Measurements from ENCODE around the gene SREBF1.

Gene SREBF1

DNA sequence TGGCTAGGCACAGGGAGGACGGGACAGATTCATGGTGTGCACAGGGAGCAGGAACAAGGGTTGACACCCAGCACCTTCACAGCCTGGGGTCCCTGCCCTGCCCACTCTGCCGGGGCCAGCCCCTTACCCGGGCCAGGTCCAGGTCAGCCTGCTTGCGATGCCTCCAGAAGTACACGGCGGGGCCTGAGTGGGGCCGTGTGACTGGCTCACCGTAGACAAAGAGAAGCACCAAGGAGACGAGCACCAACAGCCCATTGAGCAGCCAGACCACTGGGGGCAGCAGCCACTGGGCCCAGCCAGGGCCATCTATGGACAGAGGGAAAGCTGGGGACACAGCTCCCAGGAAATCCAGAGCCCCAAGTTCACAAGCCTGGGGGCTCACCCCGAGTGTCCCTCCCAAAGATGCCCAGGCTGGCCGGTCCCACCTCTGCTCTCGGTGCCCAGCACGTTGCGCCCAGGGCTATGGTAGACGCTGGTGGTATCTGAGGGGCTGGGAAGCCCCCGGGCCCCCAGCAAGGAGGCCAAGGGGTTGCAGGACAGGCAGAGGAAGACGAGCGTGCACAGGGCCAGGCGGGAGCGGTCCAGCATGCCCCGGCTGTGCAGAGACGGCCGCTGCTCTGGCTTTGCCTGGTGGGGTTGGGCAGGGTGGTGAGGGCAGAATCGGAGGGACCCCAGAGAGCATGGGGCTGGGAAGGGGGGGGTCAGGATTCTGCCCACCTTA, 19.8 kb downstream of the SREBF1 start:
- H3K27me3 ChIP-seq (ENCODE audit: control insufficient read depth, insufficient read depth, low read length): no peaks in the 10 kb centered on the region
- H3K36me3 ChIP-seq (ENCODE audit: control insufficient read depth, insufficient read depth, low read length): peaks cover 15% of the 10 kb centered on the region
- no peaks in the 10 kb centered on the region for H3K9me3 ChIP-seq (ENCODE audit: control insufficient read depth, low read length)
- no peak overlapping the region for H3K4me3 ChIP-seq (ENCODE audit: low read length)
- no peak overlapping the region for H3K9ac ChIP-seq (ENCODE audit: low read length)
- H3K4me1 ChIP-seq (ENCODE audit: control insufficient read depth, insufficient read depth, low read length): peaks cover 55% of the 10 kb centered on the region

DNA sequence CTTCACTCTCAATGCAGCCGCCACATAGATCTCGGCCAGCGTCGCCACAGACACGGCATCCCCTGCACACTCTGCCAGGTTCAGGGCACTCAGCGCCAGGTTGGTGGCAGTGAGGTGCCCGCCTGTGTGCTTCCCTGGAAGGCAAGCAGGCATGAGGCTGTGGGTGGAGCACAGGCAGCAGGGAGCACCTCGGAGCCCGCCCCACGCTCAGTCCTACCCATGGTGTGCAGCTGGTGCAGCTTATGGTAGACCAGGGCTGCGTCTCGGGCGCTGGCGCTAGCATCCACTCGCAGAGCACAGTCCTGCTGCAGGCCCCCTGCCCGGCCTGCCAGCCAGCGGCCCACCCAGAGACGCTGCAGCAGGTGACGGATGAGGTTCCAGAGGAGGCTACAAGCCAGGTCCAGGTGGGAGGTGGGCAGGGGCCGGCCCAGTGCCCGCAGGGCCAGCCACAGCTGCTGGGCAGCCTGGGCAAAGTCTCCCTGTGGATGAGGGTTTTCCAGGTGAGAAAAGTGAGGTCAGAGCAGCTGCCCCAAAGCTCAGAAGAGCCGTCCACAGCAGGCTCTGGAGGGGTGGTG, 20.5 kb downstream of the SREBF1 start:
- Histone ChIP-seq H3K4me3 (ENCODE audit: low read length) (no peak overlapping the region), H3K4me1 (ENCODE audit: control insufficient read depth, insufficient read depth, low read length) (peaks cover 54% of the 10 kb centered on the region), H3K9ac (ENCODE audit: low read length) (no peak overlapping the region), H3K36me3 (ENCODE audit: control insufficient read depth, insufficient read depth, low read length) (peaks cover 15% of the 10 kb centered on the region), H3K9me3 (ENCODE audit: control insufficient read depth, low read length) (no peaks in the 10 kb centered on the region), H3K27me3 (ENCODE audit: control insufficient read depth, insufficient read depth, low read length) (no peaks in the 10 kb centered on the region)

DNA sequence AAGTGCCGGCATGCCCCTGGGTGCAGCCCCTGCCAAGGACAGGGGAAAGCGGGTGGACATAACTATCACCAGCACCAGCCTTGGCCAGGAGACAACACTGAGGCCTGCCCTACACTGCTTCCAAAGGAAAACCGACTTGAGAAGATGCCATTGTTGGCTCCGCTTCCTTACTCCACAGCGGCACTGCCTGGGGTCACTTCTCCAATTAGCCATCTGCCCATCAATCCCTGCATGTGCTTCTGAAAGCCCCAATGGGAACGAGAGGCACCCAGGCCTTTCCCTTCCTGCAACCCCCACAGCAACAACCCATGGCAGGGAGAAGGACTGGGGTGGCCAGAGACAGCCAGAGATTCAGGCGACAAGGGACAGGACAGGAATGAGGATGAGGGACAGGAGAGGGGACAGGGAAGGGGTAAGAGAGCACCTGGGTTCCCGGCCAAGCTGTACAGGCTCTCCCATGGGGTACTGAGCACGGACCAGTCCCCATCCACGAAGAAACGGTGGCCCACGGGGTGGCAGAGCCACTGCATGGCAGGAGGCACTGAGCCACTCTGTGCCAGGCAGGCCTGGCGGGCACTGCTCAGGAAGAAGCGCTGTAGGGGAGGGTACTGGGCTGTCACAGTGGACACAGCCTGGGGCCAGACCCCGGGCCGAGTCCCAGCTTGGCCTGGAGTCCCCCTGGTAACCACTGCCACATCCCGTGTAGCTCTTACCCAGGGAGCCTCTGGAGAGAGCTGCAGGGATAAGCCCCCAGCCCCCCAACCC, 21.2 kb downstream of the SREBF1 start:
- no peaks in the 10 kb centered on the region for H3K27me3 ChIP-seq (ENCODE audit: control insufficient read depth, insufficient read depth, low read length)
- H3K9ac ChIP-seq (ENCODE audit: low read length): no peak overlapping the region
- H3K4me1 ChIP-seq (ENCODE audit: control insufficient read depth, insufficient read depth, low read length): peaks cover 47% of the 10 kb centered on the region

DNA sequence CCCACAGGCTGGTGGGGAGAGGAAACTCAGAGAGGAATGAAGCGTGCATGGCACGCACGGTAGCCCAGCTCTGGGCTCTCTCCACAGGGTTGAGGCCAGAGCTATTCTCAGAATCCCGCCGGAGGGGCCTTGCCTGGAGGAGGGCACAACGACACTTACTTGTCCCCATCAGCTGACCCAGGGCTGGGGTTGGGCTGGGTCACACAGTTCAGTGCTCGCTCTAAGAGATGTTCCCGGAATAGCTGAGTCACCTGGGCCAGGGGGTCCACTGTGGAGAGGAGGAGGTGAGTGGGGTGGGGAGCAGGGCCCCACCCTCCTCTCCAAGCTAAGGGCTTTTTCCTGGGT, 21.8 kb downstream of the SREBF1 start:
- H3K9ac ChIP-seq (ENCODE audit: low read length): no peak overlapping the region
- H3K36me3 ChIP-seq (ENCODE audit: control insufficient read depth, insufficient read depth, low read length): peaks cover 15% of the 10 kb centered on the region
- no peaks in the 10 kb centered on the region for H3K9me3 ChIP-seq (ENCODE audit: control insufficient read depth, low read length)
- H3K4me3 ChIP-seq (ENCODE audit: low read length): no peak overlapping the region
- no peaks in the 10 kb centered on the region for H3K27me3 ChIP-seq (ENCODE audit: control insufficient read depth, insufficient read depth, low read length)
- H3K4me1 ChIP-seq (ENCODE audit: control insufficient read depth, insufficient read depth, low read length): peaks cover 41% of the 10 kb centered on the region

More for the DNA sequence above, 21.2 kb downstream of the SREBF1 start:
- no peak overlapping the region for H3K4me3 ChIP-seq (ENCODE audit: low read length)
- H3K9me3 ChIP-seq (ENCODE audit: control insufficient read depth, low read length): no peaks in the 10 kb centered on the region
- peaks cover 15% of the 10 kb centered on the region for H3K36me3 ChIP-seq (ENCODE audit: control insufficient read depth, insufficient read depth, low read length)

DNA sequence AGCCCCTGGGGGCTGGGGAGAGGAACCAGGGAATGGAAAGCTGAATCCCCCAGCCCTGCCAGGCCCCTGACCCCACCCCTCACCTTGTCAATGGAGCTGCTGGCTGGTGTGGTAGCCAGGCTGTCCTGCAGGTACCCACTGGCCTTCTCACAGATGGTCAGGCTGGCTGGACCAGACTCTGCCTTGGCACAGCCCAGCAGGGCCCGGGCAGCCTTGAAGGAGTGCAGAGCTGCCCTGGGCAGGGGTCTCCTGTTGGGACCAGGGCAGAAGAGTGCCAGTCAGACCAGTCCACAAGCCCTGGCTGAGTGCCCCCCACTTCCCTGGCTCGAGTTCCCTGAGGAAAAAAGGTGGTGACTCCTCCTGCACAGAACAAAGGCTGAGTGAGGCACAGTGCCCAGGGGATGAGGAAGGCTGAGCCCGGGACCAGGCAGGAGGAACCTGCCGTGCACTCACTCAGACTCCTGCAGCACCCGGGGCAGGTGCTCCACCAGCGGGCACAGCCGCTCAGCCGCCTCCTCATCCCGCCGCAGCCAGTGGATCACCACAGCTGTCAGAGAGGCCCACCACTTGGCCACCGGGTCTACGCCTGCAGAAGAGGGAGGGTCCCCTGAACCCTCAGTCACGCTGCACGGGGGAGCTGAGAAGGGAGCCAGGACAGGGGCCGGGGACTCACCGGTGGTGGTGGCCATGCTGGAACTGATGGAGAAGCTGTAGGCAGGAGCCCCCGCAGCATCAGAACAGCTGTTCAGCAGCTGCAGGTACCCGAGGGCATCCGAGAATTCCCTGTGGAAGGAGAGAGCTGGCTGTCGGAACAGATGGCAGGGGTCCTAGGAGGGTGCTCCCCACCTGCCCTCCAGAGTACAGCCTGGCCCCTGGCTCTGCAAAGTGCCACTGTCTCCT, 22.4 kb downstream of the SREBF1 start:
- Histone ChIP-seq H3K4me3 (ENCODE audit: low read length) (no peak overlapping the region), H3K36me3 (ENCODE audit: control insufficient read depth, insufficient read depth, low read length) (peaks cover 15% of the 10 kb centered on the region), H3K4me1 (ENCODE audit: control insufficient read depth, insufficient read depth, low read length) (peaks cover 35% of the 10 kb centered on the region), H3K9me3 (ENCODE audit: control insufficient read depth, low read length) (no peaks in the 10 kb centered on the region), H3K27me3 (ENCODE audit: control insufficient read depth, insufficient read depth, low read length) (no peaks in the 10 kb centered on the region), H3K9ac (ENCODE audit: low read length) (no peak overlapping the region)

DNA sequence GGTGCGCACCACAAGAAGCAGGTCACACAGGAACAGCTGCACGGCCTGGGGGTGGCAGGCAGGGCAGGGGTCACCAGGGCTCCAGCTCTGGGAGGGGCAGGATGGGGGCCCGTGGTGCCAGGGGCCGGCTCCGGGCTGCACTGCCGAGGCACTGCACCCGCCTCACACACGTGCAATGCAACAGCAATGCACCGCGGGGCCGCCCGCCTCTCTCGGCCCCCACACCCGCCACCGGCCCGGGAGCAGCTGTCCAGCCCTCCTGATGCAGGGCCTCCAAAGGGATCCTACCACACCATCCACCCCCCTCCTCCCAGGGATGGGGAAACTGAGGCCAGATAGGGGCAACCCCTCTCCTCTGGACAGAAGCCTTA, 23.1 kb downstream of the SREBF1 start:
- Histone ChIP-seq H3K36me3 (ENCODE audit: control insufficient read depth, insufficient read depth, low read length) (peaks cover 11% of the 10 kb centered on the region), H3K4me1 (ENCODE audit: control insufficient read depth, insufficient read depth, low read length) (peaks cover 28% of the 10 kb centered on the region)

DNA sequence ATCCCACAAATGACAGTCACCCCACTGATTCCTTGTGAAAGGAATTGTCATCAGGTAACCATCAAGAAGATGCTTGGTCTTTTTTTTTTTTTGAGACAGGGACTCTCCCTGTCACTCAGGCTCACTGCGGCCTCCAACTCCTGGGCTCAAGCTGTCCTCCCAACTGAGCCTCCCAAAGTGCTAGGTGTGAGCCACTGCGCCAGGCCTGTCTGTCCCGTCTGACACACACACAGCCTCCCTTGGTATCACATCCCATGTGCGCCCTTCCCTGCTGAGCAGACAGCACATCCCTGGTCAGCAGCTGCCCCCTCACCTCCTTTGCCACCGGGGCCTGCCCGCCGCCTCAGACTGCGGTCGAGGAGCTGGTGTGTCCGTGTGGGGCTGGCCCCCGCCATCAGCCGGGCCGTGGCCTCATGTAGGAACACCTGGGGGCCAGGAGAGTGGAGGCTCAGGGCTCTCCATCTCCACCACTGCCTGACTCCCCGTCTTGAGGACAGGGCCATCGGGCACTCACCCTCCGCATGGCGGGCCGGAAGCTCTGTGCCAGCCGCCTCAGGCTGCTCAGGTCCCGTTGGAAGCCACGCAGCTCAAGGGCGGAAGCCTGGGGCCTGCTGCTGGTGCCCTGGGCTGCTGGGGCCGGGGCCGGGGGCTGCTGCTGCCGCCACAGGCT, 23.6 kb downstream of the SREBF1 start:
- Histone ChIP-seq H3K9me3 (ENCODE audit: control insufficient read depth, low read length) (no peaks in the 10 kb centered on the region), H3K36me3 (ENCODE audit: control insufficient read depth, insufficient read depth, low read length) (peaks cover 11% of the 10 kb centered on the region), H3K4me1 (ENCODE audit: control insufficient read depth, insufficient read depth, low read length) (peaks cover 23% of the 10 kb centered on the region), H3K9ac (ENCODE audit: low read length) (no peak overlapping the region), H3K27me3 (ENCODE audit: control insufficient read depth, insufficient read depth, low read length) (no peaks in the 10 kb centered on the region), H3K4me3 (ENCODE audit: low read length) (no peak overlapping the region)

More for the DNA sequence above, 23.1 kb downstream of the SREBF1 start:
- no peak overlapping the region for H3K4me3 ChIP-seq (ENCODE audit: low read length)
- no peak overlapping the region for H3K9ac ChIP-seq (ENCODE audit: low read length)
- H3K9me3 ChIP-seq (ENCODE audit: control insufficient read depth, low read length): no peaks in the 10 kb centered on the region
- H3K27me3 ChIP-seq (ENCODE audit: control insufficient read depth, insufficient read depth, low read length): no peaks in the 10 kb centered on the region

DNA sequence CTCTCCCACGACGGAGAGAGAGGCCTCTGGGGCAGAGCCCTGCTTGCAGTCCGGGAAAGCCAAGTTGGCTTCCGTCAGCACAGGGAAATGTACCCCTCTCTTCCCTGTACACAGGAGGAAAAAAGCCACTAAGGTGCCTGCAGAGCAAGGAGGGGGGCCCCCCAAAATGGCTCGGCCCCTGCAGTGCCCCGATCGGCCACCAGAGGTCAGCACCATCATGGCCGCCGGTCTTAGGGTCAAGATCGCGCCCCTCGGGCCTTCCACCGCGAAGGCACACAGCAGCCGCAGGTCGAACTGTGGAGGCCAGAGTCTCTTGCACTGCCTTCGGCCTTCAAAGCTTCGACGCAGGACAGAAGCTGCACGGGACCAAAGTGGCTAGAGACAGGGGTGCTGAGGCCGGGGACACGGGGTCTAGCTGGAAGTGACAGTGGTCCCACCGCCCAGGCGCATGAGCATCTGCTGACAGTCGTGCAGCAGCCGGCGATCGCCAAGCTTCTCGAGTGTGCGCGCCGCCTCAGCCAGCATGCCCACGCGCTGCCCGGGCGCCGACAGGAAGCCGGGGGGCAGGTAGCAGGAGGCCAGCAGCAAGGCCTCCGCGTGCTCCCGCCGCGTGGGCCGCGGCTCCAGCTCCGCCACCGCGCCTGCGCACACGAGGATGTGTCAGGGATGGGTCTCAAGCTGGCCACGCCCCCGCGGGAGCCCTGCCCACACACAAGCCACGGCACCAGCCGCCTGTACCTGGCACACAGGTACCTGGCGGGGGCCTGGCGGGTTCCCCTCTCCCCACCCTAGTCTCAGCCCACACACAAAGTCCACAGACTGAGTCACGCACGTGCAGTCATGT, 24.4 kb downstream of the SREBF1 start:
- Histone ChIP-seq H3K9ac (ENCODE audit: low read length) (no peak overlapping the region), H3K36me3 (ENCODE audit: control insufficient read depth, insufficient read depth, low read length) (peaks cover 7% of the 10 kb centered on the region), H3K4me1 (ENCODE audit: control insufficient read depth, insufficient read depth, low read length) (peaks cover 19% of the 10 kb centered on the region), H3K9me3 (ENCODE audit: control insufficient read depth, low read length) (no peaks in the 10 kb centered on the region), H3K27me3 (ENCODE audit: control insufficient read depth, insufficient read depth, low read length) (no peaks in the 10 kb centered on the region), H3K4me3 (ENCODE audit: low read length) (no peak overlapping the region)

DNA sequence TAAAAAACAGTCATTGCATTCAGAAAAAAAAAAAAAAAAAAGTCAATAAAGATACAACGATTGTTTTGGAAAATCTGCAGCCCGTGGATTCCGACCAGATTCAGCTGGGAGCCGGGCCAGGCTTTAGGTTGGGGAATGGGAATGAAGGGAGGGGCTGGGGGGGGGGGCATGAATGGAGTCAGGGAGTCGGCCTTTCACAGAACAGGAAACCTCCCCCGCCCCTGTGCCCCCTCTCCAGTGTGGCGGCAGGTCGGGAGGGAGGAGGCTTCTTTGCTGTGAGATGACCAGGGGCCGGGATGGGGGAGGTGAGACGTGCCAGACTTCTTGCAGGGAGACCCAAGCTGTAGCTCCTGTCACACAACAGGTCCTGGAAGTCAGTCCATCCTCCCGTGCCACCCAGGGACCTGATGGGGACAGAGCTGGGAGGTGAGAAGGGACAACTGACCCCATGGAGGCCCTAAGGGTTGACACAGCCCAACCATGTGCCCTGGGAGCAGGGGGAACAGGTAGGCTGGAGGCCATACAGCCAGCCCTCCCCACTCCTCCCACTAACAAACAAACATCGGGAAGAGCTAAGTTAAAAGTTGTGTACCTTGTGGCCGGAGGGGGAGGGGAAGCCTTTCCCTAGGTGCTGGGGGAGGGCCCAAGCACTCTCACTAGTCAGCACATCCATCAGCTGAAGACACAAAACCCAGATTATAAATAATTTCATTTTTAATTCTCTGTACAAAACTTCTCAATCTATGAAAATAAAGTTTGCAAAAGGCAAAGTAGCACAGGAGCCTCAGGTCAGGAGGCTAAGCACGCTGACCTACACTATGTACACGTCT, 25.2 kb downstream of the SREBF1 start:
- H3K9ac ChIP-seq (ENCODE audit: low read length): no peak overlapping the region
- no peaks in the 10 kb centered on the region for H3K9me3 ChIP-seq (ENCODE audit: control insufficient read depth, low read length)
- no peaks in the 10 kb centered on the region for H3K27me3 ChIP-seq (ENCODE audit: control insufficient read depth, insufficient read depth, low read length)
- no peak overlapping the region for H3K4me3 ChIP-seq (ENCODE audit: low read length)
- peaks cover 3% of the 10 kb centered on the region for H3K36me3 ChIP-seq (ENCODE audit: control insufficient read depth, insufficient read depth, low read length)
- peaks cover 19% of the 10 kb centered on the region for H3K4me1 ChIP-seq (ENCODE audit: control insufficient read depth, insufficient read depth, low read length)

DNA sequence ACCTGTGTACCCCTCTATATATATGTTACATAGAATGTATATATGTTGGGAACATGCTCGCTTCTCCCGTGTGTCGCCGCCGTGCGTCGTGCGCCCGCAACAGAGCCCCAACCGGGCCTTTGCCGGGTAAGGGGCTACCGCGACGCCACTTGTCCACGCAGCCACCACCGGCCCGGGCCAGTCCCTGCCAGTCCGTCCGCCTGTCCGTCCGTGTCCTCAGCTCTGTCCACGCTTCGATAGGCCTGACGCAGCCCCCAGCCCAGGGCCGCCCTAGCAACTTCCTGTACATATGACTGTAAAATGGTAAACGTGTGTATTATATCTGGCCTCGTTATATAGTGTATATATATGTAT, 25.9 kb downstream of the SREBF1 start:
- Histone ChIP-seq H3K27me3 (ENCODE audit: control insufficient read depth, insufficient read depth, low read length) (no peaks in the 10 kb centered on the region), H3K4me1 (ENCODE audit: control insufficient read depth, insufficient read depth, low read length) (peaks cover 19% of the 10 kb centered on the region), H3K9me3 (ENCODE audit: control insufficient read depth, low read length) (no peaks in the 10 kb centered on the region), H3K4me3 (ENCODE audit: low read length) (no peak overlapping the region), H3K9ac (ENCODE audit: low read length) (no peak overlapping the region), H3K36me3 (ENCODE audit: control insufficient read depth, insufficient read depth, low read length) (peaks cover 6% of the 10 kb centered on the region)
